Dendritic cell treated with granulocyte-macrophage colony-stimulating factor and Interleukin-4, amounts not matched to agents 40 ng/mL and 50 ng/mL, for 4 days (primary cell): ENCODE data around the gene ELL.
A peak's percentile ranks its signal among the peaks of the same experiment; 100 is the strongest.
"Not testable (repeated sequence)": the region's sequence is repeated elsewhere in the genome, so short reads cannot be mapped to it uniquely, and the experiment has no call there.

ENCODE experiments used
- H3K27ac Mint-ChIP-seq: one replicate; pipeline ENCODE4 v1.8.0; 2022; ENCODE audit warnings: mild to moderate bottlenecking, mixed read lengths
- H3K27me3 Mint-ChIP-seq: one replicate; pipeline ENCODE4 v1.8.0; 2022; ENCODE audit warnings: mild to moderate bottlenecking, mixed read lengths
- H3K36me3 Mint-ChIP-seq: one replicate; pipeline ENCODE4 v1.8.0; 2022; ENCODE audit warnings: low read depth, mixed read lengths
- H3K4me1 Mint-ChIP-seq: one replicate; pipeline ENCODE4 v1.8.0; 2022; ENCODE audit warnings: low read depth, mixed read lengths
- H3K4me3 Mint-ChIP-seq: one replicate; pipeline ENCODE4 v1.8.0; 2022; ENCODE audit warnings: mild to moderate bottlenecking, moderate library complexity, mixed read lengths
- H3K9me3 Mint-ChIP-seq: one replicate; pipeline ENCODE4 v1.8.0; 2022; ENCODE audit warnings: mixed read lengths
- intact Hi-C: fragments of 100-400 bp; cut with micrococcal nuclease; formaldehyde crosslinking; loops from one replicate; pipeline ENCODE4 v1.15.0; 2022

ELL gene

GRCh38 chr19:18541258-18541991, 19.6 kb upstream of the ELL start:
- Mint-ChIP-seq H3K36me3 (peaks cover 56% of the 10 kb centered on the region), H3K27me3 (no peaks in the 10 kb centered on the region), H3K4me1 (peaks cover 41% of the 10 kb centered on the region), H3K4me3 (no peak overlapping the region), H3K9me3 (no peaks in the 10 kb centered on the region), H3K27ac (peak overlapping the region; percentile 56)
- intact Hi-C loops: no loop called here

- H3K27ac Mint-ChIP-seq, H3K4me3 Mint-ChIP-seq, H3K27me3 Mint-ChIP-seq, intact Hi-C loops, H3K9me3 Mint-ChIP-seq: not testable (repeated sequence)
- Mint-ChIP-seq H3K36me3 (peaks cover 68% of the 10 kb centered on the region), H3K4me1 (peaks cover 38% of the 10 kb centered on the region)
Observed at GRCh38 chr19:18540200-18540599, 18.3 kb upstream of the ELL start.

GRCh38 chr19:18539372-18539771, 17.5 kb upstream of the ELL start:
- no peak overlapping the region for H3K27ac Mint-ChIP-seq
- H3K27me3 Mint-ChIP-seq: no peaks in the 10 kb centered on the region
- intact Hi-C loops: no loop called here
- peaks cover 29% of the 10 kb centered on the region for H3K4me1 Mint-ChIP-seq
- H3K36me3 Mint-ChIP-seq: peaks cover 75% of the 10 kb centered on the region
- no peaks in the 10 kb centered on the region for H3K9me3 Mint-ChIP-seq
- no peak overlapping the region for H3K4me3 Mint-ChIP-seq

GRCh38 chr19:18538115-18538514, 16.2 kb upstream of the ELL start:
- Mint-ChIP-seq H3K27me3 (no peaks in the 10 kb centered on the region), H3K36me3 (peaks cover 88% of the 10 kb centered on the region), H3K27ac (no peak overlapping the region), H3K4me1 (peaks cover 22% of the 10 kb centered on the region), H3K4me3 (no peak overlapping the region), H3K9me3 (no peaks in the 10 kb centered on the region)
- intact Hi-C loops: no loop called here

- no peak overlapping the region for H3K27ac Mint-ChIP-seq
- H3K27me3 Mint-ChIP-seq: no peaks in the 10 kb centered on the region
- peaks cover 18% of the 10 kb centered on the region for H3K4me1 Mint-ChIP-seq
- no peak overlapping the region for H3K4me3 Mint-ChIP-seq
- intact Hi-C loops: no loop called here
- no peaks in the 10 kb centered on the region for H3K9me3 Mint-ChIP-seq
- H3K36me3 Mint-ChIP-seq: peaks cover 94% of the 10 kb centered on the region
Observed at GRCh38 chr19:18537431-18537830, 15.6 kb upstream of the ELL start.

GRCh38 chr19:18536475-18536874, 14.6 kb upstream of the ELL start:
- H3K4me1 Mint-ChIP-seq: peaks cover 8% of the 10 kb centered on the region
- H3K27ac Mint-ChIP-seq: no peak overlapping the region
- no peaks in the 10 kb centered on the region for H3K9me3 Mint-ChIP-seq
- peaks cover 99% of the 10 kb centered on the region for H3K36me3 Mint-ChIP-seq
- H3K4me3 Mint-ChIP-seq: no peak overlapping the region
- H3K27me3 Mint-ChIP-seq: no peaks in the 10 kb centered on the region
- intact Hi-C loops: no loop called here

GRCh38 chr19:18533058-18533457, 11.2 kb upstream of the ELL start:
- H3K27ac Mint-ChIP-seq: no peak overlapping the region
- intact Hi-C loops: no loop called here
- H3K4me1 Mint-ChIP-seq: no peaks in the 10 kb centered on the region
- H3K27me3 Mint-ChIP-seq: no peaks in the 10 kb centered on the region
- no peaks in the 10 kb centered on the region for H3K9me3 Mint-ChIP-seq
- H3K36me3 Mint-ChIP-seq: peaks cover 69% of the 10 kb centered on the region
- no peak overlapping the region for H3K4me3 Mint-ChIP-seq

GRCh38 chr19:18532168-18532890, 10.5 kb upstream of the ELL start:
- Mint-ChIP-seq H3K27me3 (no peaks in the 10 kb centered on the region), H3K9me3 (no peaks in the 10 kb centered on the region), H3K4me3 (no peak overlapping the region), H3K36me3 (peaks cover 62% of the 10 kb centered on the region), H3K4me1 (no peaks in the 10 kb centered on the region), H3K27ac (no peak overlapping the region)
- intact Hi-C loops: no loop called here

GRCh38 chr19:18531485-18531884, 9.6 kb upstream of the ELL start:
- Mint-ChIP-seq H3K4me3 (no peak overlapping the region), H3K27ac (no peak overlapping the region), H3K27me3 (no peaks in the 10 kb centered on the region), H3K36me3 (peaks cover 53% of the 10 kb centered on the region), H3K9me3 (no peaks in the 10 kb centered on the region), H3K4me1 (no peaks in the 10 kb centered on the region)
- intact Hi-C loops: no loop called here

- Mint-ChIP-seq H3K36me3 (peaks cover 37% of the 10 kb centered on the region), H3K27ac (peak overlapping the region; percentile 28), H3K27me3 (no peaks in the 10 kb centered on the region), H3K4me1 (no peaks in the 10 kb centered on the region), H3K9me3 (no peaks in the 10 kb centered on the region), H3K4me3 (no peak overlapping the region)
- intact Hi-C loops: no loop called here
Observed at GRCh38 chr19:18529782-18530181, 7.9 kb upstream of the ELL start.

GRCh38 chr19:18526316-18526715, 4.4 kb upstream of the ELL start:
- H3K27ac Mint-ChIP-seq: no peak overlapping the region
- no peaks in the 10 kb centered on the region for H3K4me1 Mint-ChIP-seq
- H3K4me3 Mint-ChIP-seq: no peak overlapping the region
- H3K36me3 Mint-ChIP-seq: peaks cover 11% of the 10 kb centered on the region
- no peaks in the 10 kb centered on the region for H3K9me3 Mint-ChIP-seq
- no peaks in the 10 kb centered on the region for H3K27me3 Mint-ChIP-seq
- intact Hi-C loops: no loop called here

- H3K27ac Mint-ChIP-seq: peak overlapping the region; percentile 17
- no peak overlapping the region for H3K4me3 Mint-ChIP-seq
Observed at GRCh38 chr19:18523841-18524240, 2.0 kb upstream of the ELL start.

GRCh38 chr19:18522862-18523440, 1.1 kb upstream of the ELL start:
- not testable (repeated sequence) for H3K4me3 Mint-ChIP-seq, H3K9me3 Mint-ChIP-seq, H3K27me3 Mint-ChIP-seq
- Mint-ChIP-seq H3K36me3 (peaks cover 37% of the 10 kb centered on the region), H3K4me1 (peaks cover 32% of the 10 kb centered on the region), H3K27ac (peak overlapping the region; percentile 88)
- intact Hi-C loops: loop anchor here (1.0 to 5.0 kb wide), 6 partner anchors 20 to 113 kb away; partner anchors contain the start of genes FKBP8, KXD1, REX1BD and UBA52

More at GRCh38 chr19:18523841-18524240, 2.0 kb upstream of the ELL start:
- Mint-ChIP-seq H3K9me3 (no peaks in the 10 kb centered on the region), H3K36me3 (peaks cover 32% of the 10 kb centered on the region), H3K27me3 (no peaks in the 10 kb centered on the region), H3K4me1 (peaks cover 24% of the 10 kb centered on the region)
- intact Hi-C loops: loop anchor here (5.0 kb wide), 2 partner anchors 37 to 63 kb away; partner anchors contain the start of gene REX1BD
